Activated CD4-positive, alpha-beta T cell treated with anti-CD3 and anti-CD28 coated beads, Interleukin-2, Interleukin-4, amounts not matched to agents 100 ng/mL and 50 ng/mL, durations not matched to agents 16 hours and 8 hours (primary cell): ENCODE measurements around the gene NFIA.

Experiments used
- DNase-seq: peaks from one replicate; pipeline ENCODE4 v3.0.0-alpha.2; 2020; ENCODE audit warnings: low spot score

Gene NFIA

DNA sequence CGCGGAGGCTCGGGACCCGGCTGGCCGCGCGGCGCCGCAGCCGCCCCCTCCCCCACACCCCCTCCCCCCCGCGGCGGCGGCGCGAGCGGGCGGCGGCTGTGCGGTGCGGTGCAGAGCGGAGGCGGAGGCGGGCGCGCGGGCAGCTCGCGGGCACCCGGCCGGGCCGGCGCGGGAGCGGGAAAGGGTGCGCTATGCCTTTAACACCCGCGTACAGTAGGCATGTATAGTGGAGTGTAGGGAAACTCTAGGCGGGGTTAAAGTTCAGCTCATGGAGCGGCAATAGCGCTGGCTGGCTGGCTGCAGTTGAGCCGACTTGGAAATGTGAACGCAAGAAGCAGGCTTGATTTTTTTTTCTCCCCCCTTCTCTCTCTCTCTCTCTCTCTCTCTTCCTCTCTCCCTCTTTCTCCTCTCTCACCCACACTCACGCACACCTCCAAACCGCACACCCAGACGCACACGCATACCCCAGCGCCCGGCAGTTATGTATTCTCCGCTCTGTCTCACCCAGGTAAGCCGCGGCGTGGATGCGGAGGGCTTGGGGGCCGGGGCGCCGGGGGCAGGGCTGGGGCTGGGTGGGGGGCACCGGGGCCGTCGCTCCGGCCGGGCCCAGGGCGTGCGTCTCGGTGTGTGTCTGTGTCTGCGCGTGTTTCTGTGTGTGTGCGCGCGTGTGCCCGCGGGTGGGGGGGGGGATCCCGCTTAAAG, at the start of gene NFIA:
TSS of gene NFIA (plus strand) at position 251 of the 702 bp plus-strand sequence.
- peak; percentile 17 for DNase-seq

DNA sequence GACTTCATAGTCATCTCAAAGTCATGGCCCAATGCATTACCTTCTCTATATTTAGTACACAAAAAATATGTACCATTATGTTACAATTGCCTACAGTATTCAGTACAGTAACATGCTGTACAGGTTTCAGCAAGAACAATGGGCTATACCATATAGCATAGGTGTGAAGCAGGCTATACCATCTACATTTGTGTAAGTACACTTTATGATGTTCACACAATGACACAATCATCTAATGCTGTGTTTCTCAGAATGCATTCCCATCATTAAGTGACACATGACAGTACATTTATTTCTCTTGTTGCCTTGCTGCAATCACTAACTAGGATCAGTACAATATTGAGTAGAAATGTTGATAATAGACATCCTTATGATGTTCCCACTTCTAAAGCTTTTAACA, 46.5 kb upstream of the NFIA start:
- DNase-seq, result no peak

DNA sequence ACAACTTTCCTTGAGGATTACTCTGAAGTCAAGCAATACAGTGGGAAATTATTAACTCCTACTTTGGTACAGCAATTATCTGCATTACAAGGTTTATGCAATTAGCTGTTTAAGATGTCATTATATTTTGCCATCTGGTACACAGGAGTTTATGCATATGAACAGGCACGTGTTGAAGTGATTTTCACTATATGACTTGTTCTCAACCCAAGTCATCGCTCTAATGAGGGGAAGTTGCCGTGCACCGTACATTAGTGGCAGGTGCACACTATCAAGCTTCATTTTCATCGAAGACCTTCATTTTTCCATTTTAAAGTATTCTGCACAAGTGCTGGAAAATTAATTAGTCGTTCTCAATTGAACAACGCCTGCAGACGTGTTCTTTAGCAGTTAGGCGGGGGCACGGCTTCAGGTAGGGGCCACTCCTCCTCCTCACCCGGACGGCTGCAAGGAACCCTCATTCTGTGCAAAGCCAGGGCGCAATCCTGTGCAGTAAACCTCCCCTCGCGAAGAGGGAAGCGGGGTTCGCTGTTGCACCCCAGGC, 39.8 kb upstream of the NFIA start:
- DNase-seq, result no peak

DNA sequence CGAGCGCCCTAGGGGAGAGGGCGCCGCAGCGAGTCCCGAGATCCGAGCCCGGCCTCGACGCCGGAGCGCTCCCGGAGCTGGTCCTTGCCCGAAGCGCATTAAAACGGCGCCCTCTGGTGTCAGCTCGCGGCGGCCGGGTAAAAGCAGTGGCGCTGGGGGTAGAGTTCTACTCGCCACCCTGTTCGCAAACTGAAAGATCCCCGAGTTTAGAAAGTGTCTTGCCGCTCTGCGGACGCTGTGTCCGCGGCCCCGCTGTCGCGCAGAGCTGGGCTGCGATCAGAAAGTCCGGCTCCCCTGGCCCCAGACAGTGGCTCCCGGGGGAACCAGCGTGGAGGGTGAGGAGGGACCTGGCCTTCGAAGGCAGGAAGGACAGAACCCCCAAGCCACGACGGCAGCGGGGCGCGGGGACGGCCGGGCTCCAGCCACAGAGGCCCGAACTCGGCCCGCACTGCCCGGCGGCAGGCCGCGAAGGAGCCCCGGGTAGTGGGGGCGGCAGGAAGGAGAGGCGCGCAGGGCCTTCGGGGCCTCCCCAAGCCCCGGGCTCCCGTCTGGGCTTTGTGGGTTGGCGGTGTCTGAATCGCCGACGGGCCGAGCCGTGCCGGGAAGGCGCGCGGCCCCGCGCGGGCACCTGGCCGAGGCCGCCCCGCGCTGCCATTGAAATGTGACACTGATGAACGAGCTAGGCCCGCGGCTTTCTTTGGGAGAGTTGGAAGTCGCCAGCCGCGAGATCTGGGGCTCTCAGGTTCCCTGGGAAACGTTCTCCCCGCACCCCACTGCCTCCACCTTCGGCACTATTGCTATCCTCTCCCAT, 39.1 kb upstream of the NFIA start:
- DNase-seq, result peak; percentile 87

DNA sequence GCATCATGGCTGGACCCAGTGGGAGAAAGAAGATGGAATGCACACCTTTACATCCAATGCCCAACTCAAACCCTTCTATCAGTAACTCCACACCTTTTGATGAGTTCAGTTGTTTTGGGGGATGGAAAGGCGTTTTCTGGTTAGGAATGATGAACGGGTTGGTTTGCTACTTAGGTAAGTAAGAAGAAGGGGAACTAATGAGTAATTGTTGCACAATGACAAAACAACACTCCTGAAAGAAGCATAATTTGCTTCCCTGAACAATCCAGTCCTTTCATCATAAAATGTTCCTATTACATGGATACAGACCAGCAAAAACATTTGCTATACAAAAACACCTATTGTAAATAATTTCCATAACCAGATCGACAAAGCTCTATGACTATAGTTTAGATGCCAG, 35.9 kb upstream of the NFIA start:
- no peak for DNase-seq

DNA sequence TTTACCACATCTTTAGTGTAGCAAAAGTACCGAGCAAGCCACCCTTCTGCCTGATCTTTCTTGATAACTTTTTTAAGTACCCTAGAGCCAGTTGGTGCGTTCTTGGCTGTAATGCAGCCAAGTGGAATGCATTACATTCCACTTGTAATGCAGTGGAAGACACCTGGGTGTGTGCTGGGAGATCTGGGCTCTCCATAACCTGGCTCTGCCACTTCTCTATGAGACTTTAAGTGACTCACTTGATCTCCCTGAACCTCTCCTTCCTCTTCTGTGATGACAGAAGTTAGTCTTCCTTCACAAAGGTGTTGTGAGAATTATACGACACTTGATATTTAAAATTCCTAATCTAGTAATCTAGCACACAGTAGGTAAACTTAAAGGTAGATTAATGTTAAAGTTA, 35.3 kb upstream of the NFIA start:
- DNase-seq, result no peak

DNA sequence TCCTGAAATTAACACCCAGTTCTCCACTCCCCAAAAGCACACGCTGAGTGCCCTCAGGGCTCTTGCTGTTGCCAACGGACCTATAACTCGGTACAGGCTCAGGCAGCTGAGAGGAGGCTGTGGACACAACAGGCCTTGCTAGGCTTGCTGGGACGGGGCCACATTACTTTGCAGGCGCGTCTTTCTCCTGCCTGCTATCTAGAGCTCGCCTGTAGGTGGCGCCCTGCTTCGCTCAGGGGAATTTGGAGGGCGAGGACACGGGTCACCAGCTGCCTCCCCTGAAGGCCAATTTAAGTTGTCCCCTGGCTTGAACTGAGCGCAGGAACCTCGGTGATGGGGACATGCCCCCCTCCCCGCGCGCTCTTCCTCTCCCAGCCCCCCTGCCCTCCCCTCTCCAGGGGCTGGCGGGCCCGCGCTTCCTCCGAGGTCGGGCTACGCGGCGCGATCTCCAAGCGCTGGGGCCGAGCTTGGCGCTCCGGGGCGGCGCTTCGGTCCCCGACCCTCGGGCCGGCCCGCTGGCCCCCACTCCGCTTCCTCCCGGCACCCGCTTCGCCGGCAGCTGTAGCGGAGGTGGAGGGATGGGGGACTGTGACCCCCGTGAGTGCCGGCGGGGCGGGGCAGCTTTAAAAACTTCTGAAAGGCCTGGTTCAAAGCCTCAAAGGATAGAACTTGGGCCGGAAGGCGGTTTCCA, 32.4 kb upstream of the NFIA start:
- DNase-seq, result peak; percentile 88

DNA sequence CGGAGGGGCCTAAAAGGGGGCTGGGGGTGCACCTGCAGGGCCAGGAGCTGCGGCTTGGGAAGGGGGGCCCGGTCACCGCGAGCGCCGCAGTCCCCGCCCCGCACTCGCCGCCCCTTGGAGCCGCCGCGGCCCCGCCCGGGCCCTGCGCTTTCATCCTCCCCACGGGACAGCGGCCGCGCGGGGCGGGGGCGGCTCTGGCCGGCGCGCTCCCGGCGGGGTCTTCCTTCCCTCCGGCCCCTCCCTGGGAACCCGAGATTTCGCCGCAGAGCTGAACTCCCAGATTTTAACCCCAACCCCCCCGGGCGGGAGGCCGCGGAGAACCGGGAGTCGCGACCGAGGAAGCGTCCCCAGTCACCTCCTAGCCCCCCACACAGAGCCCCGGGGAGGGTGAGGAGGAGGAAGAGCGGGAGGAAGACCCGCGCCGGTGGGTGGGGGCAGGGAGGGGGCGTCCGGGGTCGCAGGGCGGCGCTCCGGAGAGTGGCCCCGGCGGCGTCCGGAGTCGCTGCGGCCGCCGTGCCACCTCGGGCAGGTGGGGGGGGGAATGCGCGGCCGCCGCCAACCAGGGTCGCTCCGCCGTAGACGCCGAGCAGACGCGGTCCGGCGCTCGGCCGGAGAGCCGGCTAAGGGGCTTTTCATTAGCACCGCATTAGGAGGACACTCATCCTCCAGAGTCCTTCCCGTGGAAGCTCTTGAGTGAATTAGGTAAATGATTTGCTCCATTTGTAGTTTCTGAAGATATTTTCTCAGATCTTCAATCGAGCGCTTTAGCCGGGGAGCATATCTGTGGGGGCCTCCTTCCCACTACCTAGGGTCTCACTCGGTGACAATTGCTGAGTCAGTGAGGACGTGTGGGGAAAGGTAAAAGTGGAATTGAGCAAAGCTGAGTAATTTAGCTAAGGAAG, 31.6 kb upstream of the NFIA start:
- no peak for DNase-seq

DNA sequence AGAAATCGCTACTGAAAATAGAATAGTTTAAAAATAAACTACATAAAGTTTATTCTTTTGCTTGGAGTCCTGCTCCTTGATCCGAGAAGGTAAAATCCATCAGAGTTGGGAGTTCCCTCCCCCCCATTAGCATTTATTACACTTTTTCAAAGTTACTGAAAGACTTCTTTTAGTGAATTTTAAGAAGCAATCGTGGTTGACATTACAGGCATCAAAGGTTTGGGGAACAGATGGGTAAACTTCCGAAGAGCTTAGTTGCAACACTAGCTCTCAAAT, 31.0 kb upstream of the NFIA start:
- no peak for DNase-seq

DNA sequence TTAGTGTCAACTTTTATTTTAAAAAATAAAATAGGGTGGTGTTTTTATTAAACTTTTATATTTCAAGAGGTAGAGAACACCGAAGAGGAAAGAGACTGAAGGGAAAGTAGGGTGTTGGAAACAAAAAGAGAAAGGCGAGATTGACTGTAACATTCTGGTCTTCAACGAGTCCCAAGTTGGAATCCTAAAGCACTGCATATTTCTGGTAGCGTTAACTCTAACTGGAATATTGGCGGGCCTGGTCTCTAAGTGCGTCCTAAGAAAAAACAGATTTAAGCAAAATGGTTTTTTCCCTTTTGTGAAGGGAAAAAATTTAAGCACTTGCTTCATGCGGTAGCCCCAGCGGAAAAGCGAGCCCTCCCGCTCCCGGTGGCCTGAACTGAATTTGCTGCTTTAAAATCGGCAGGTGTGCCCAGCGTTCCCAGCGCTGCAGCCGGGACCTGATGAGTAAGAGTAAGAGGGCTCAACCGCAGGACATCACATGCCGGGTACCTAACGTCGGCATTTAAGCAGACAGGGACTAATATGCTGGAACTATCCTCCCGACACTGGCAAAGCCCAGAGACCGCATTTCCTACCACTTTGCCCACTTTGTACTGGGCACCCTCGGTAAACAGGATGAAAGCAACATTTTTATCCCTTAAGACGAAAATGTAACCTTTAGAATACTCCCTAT, 30.5 kb upstream of the NFIA start:
- DNase-seq, result no peak

DNA sequence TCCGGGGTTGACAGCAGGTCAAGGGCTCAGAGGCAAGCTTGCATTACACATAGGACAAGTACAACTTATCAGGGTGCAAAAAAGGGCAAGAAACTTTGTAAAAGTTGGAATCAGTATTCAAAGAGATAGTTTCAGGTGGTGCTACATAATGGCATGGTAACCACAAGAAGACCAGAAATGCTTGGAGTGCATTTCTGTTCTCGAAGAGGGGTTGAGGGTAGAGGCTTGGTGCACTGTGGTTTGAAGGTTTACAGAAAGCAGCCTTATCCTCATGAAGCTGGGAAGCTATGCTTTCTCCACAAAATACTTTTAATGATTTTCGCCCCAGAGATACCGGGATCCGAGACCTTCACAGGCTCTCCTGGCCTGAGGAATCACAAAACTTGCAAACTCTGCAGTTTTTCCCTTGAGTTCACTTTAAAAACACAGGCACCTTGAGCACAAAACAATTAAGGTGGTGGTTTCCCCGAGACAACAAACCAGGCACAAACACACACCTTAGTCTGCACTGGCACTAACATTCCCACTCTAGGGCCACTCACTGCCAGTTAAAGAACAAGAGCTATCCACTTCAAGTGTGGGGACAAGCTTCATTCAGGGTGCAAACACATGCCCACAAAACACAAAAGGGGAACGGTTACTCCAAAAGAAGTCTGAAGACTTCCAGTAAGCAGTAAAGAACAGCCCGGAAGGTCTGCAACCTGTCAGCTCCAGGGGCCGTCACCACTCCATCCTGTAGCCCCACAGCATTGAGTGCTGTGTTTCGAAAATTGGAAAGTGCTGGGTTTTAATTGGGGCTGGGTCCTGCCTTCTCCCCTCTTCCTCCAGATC, 29.8 kb upstream of the NFIA start:
- DNase-seq, result no peak

DNA sequence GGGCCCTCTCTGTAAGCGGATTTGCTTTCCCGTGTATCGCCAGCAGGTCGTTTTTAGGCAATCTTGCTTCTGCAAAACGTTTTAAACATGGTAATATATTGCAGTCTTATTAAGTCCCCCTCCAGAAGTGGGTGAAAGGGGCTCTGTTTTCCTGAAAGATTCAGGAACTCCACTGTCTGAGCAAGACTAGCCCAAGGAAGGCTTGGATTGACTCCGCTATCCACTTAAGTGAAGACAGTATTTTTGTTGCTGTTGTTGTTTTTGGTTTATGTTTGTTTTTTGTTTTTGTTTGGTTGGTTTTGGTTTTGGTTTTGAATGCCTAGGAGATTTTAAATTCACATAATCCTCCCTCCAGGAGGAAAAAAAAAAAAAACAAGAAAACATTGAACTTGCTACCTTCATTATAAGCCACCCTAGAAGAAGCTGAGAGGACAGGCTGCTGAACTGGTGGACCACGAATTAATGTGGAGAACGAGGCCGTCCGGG, 29.1 kb upstream of the NFIA start:
- DNase-seq, result no peak

DNA sequence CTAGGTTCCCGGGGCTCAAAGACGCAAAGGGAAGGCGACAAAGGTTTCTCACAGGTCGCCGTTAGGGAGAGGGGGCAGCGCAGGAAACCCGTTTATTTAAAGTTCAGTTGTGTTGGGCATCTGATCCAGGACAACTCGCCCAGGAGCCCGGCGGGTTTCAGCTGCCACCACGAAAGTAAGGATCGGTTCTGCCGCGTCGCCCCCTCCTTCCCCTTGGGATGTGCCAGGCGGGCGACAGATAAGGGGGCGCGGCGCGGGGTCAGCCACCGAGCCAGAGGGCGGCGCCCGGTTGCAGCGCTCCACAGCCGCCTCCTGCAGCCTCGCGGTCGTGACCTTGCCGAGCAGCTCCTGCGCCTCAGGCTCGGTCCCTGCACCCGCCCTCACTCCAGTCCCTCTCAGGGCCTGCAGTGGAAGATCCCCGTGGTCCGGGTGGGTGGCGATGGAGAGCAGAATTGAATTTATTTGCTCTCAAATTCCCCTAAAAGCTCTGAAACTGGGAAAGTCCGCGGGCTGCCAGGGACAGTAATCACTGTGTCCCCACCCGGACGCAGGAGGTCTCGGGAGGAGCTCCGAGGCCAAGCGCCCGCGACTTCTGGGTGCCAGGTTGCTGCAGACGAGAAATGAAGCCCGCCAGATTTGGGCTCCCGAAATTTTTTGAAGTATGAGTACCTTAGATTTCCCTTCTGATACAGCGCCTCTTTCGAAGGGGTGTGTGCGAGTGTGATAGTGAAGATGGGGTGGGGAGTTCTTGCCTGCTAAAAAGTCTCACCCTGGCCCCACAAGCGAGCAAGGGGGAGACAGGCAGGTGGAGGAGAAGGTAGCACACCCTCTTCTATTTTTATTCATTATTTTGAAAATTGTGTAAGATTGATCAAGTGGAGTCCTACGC, 28.4 kb upstream of the NFIA start:
- no peak for DNase-seq

DNA sequence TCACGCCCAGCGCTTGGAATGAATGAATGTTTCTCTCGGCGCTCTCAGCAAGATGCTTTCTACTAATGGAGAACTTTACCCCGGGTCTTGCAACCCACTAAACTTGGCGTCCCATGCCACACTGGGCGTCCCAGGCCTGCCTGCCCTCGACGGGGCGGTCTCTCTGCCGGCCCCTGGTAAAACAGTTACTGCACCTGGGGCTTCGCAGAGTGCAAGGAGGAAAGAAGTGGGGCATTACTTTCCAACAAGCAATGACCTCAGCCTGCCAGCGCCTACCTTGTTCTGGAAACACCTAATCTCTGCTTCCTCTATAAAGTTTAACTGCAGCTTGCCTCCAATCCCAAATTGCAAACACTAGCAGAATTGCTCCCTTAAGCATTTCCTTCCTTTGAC, 27.8 kb upstream of the NFIA start:
- DNase-seq, result no peak

DNA sequence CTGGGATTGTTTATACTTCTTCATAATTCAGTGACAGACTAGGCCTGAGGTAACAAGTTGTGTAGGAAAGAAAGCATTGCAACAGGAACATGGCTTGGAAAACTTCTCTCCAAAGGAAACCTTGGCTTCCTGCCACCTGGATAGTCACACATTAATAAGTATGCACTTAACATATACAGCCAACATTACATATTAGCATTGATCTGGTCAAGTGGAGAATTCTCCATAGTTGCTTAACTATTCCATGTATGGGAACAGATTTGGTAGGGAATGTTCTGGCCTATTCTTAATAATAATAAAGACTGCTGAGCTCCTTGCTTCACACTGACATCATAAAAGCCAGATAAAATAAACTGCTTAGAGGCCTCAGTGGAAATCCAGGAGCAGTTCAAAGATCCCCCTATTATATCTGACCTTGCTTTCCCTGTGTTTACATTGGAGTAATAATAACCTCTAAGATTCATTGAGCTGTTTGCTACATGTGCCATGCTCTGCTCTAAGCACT, 27.2 kb upstream of the NFIA start:
- no peak for DNase-seq

DNA sequence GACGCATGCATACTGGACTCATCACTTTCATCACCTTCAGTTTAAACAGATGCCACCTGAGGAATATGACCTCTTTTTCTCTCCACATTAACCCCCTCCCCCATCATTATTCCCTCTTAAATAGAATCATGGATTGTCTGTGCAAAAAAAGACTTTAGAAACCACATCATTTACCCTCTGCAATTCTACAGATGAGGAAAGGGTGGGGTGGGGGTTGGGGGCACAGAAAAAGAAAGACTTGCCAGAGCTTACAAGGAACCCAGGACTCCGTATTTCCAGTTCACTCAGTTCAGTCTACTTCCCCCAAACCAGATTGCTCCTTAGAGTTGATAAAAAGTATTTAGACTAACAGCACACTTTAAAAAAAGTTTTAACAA, 26.2 kb upstream of the NFIA start:
- no peak for DNase-seq

DNA sequence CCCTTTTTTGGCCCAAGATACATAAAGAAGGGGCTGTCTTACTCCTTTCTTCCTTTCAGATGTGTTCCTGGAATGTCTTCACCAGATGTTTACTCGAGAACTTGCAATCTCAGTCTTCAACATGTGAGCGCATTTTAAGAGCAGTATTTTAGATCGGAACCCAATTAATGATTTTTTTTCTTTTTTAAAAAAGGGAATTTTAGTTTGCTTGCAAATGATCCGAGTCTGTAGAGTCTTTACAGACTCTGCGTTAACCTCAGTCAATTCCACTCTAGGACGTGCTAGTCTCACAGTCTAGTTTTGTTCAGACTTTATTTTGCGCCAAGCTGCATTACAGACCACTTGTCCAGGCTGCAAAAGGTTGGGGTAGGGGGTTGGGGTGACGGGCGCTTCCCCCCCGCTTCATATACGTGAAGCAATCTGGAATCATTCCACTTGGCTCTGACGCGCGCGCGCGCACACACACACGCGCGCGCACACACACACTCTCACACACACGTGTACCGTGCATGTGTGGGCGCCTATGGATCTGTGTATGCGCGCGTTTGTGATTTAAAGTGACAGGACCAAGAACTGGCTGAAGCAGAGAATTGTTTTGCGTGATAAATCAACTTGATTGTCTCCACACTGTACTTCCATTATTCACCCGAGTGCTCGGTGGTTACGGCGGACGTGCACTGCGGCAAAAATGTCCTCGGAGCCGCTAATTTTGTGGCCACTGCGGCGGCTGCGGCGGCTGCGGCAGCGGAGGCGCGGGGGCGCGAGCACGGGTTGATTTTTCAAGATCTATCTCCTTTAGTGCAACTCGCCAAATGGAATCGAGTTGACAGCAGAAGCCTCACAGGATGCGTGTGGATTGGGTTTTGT, 25.6 kb upstream of the NFIA start:
- DNase-seq, result no peak
